Measurements from ENCODE around the gene KIF2C. TPM values are rescaled to one million over a fixed set of nuclear protein-coding genes. Genes with fewer than 3 reads are reported as not detected.

Gene KIF2C
- total RNA-seq, 4 donors from 2014 or later: 0.38 to 2.0 (median 1.7) TPM; not detected in 1

DNA sequence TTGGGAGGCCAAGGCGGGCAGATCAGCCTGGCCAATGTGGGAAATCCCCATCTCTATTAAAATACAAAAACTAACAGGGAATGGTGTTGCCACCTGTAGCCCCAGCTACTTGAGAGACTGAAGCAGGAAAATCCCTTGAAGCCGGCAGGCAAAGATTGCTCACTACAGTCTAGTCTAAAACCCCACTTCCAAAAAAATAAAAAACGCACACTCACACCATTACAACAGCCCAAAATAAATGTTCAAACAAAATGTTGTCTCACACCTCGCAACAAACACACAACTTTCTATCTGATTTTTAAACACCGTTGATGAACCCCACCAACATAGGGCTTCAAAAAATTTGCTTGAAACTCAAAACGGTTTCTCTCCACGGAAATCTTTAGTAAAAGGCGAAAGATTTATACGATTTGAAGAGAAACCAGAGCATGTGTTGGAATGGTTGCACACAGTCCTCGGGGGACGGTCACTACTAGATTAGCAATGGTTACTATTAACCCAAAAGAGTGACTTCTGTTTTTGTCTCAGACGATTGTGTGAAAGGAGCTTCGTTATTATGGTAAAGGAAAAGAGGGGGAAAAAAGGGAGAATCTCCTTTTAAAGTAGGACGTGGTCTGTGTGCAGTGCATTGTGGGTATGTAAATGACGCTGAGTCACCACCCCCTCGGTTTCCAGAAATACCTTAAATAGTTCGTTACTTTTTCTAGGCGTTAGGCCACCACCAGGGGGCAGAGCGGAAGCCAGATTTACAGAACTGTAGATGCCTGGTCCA, 8.7 kb upstream of the KIF2C start, which contains the start of gene RNU5D-1:
RNU5D-1 (minus strand) TSS at position 430 of the 772 bp plus-strand sequence.
- TF ChIP-seq, protein P1, sequence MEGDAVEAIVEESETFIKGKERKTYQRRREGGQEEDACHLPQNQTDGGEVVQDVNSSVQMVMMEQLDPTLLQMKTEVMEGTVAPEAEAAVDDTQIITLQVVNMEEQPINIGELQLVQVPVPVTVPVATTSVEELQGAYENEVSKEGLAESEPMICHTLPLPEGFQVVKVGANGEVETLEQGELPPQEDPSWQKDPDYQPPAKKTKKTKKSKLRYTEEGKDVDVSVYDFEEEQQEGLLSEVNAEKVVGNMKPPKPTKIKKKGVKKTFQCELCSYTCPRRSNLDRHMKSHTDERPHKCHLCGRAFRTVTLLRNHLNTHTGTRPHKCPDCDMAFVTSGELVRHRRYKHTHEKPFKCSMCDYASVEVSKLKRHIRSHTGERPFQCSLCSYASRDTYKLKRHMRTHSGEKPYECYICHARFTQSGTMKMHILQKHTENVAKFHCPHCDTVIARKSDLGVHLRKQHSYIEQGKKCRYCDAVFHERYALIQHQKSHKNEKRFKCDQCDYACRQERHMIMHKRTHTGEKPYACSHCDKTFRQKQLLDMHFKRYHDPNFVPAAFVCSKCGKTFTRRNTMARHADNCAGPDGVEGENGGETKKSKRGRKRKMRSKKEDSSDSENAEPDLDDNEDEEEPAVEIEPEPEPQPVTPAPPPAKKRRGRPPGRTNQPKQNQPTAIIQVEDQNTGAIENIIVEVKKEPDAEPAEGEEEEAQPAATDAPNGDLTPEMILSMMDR (IDR thresholded peaks at IDR 0.05; ENCODE audit: low read depth): no peak

DNA sequence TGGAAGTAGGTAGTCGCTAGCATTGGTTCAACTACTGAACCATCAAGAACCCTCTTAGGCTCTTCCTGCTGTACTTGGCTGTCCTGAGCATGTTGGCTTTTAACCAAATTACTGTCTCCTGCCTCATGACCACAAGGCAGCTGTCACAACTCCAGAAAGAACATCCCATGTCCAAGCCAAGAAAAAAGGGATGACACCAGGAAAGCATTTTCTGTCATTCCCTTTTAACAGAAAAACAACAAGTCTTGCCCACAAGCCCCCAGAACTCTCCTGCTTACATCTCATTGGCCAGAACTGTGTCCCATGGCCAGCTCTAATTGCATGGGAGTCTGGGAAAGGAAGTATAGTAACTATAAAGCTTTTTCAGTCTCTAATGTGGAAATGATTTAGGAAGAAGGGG, 6.3 kb upstream of the KIF2C start:
- TF ChIP-seq, protein P1 (IDR thresholded peaks at IDR 0.05; ENCODE audit: low read depth): no peak

DNA sequence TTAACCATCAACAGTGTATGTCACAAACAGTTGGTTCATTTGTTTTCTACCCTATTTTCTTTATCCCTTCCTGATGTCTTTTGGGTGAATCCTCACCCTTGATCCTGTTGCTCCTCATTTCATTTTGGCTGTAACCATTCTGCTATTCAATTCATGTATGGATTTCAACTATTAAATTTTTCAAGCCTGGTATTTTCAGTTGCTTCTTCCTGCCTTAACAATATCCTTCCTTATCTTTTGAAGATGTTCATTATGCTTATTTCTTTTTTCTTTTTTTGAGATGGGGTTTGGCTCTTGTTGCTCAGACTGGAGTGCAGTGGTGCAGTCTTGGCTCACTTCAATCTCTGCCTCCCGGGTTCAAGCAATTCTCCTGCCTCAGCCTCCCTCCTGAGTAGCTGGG, 5.9 kb upstream of the KIF2C start:
- TF ChIP-seq, protein P1 (IDR thresholded peaks at IDR 0.05; ENCODE audit: low read depth): no peak

DNA sequence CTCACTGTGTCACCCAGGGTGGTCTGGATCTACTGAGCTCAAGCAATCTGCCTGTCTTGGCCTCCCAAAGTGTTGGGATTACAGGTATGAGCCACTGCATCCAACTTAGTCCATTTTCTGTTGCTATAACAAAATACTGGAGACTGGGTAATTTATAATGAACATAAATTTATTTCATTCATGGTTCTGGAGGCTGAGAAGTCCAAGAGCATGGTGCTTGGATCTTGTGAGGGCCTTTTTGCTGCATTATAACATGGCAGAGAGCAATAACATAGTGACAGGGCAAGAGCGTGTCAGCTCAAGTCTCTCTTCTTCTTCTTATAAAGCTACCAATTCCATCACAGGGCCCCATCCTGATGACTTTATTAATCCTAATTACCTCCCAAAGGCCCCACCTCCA, 3.6 kb upstream of the KIF2C start:
- TF ChIP-seq, protein P1 (IDR thresholded peaks at IDR 0.05; ENCODE audit: low read depth): no peak

DNA sequence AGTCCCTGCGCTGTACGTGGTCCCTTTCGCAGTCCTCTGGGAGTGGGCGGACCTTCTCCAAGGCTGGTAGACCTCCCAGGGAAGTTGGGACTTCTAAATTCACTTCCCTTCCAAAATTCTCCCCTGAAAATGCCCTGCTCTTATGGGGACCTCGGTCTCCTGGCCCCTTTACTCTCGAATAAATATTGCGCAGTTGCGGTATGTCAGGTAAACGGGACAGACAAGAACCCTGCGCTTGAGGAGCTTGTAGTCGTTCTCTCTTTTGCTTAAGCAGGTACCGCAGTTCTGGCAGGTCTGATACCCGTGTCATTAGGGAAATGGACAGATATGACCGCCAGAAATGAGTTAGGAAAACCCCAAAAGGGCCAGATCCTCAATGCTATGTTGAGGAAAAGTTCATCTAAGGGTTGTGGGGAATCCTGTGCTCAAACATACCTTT, 561 bp downstream of the KIF2C start:
- TF ChIP-seq, protein P1 (IDR thresholded peaks at IDR 0.05; ENCODE audit: low read depth): no peak

DNA sequence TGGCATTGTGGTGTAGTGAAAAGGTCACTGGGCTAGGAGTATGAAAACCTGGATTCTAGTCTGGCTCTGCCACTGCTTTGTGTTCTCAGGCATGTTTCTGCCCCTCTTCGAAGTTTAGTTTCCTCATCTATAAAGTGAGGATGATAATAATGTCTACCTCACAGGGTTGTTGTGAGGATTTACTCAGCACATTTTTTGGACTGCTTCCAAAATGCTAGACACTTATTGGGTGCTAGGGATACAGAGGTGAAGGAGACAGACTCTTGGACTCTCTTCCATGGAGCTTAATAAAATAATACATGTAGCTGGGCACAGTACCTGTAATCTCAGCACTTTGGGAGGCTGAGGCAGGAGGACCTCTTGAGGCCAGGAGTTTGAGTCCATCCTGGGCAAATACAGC, 3.6 kb downstream of the KIF2C start:
- TF ChIP-seq, protein P1 (IDR thresholded peaks at IDR 0.05; ENCODE audit: low read depth): no peak

DNA sequence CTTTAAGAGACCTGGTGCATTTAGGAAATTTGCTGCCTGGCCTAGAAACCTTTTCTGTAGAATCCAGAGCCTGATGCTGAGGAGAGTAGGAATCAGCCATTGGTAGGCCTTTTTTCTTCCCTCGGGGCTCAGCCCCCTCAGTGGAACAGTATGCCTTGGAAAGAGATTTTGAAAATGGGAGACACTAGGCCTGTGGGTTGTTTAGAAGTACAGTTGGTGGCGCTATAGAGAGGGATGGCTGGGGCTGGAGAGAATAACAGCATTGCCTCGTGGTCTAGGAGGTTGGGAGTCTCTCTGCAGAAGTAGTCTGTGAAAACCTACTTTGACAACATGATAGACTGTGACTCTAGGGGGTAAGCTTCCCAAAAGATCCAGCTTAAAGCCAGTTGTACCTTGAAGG, 8.2 kb downstream of the KIF2C start:
- TF ChIP-seq, protein P1 (IDR thresholded peaks at IDR 0.05; ENCODE audit: low read depth): no peak
